ENCODE results near the gene SLC1A5.

DNA sequence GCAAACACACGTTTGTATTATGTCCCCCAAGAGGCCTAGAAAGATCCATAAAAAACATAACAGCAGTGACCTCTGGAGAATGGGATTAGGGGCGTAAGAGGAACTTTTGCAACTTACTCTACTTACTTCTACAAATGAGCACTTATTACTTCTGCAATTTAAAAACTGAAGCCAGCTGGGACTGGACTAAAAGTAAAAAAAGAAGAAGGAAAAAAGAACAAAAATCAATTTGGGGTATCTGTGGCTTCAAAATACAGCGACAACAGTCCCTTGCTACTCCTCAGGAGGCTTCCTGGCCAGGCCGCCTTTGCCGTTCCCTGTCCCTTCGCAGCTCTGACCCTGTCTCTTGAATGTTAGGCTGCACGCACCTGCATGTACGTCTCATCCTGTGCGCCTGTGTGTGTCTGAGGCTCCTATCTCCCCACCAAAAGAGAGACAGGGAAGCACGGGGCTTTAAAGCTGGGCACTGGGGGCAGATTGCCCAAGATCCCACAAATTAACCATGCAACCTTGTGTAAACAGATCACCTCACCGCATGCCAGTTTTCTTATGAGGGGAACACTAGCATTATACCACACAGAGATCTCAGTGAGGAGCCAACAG is 54.6 kb downstream of the SLC1A5 start:
- TF ChIP-seq, protein P1, sequence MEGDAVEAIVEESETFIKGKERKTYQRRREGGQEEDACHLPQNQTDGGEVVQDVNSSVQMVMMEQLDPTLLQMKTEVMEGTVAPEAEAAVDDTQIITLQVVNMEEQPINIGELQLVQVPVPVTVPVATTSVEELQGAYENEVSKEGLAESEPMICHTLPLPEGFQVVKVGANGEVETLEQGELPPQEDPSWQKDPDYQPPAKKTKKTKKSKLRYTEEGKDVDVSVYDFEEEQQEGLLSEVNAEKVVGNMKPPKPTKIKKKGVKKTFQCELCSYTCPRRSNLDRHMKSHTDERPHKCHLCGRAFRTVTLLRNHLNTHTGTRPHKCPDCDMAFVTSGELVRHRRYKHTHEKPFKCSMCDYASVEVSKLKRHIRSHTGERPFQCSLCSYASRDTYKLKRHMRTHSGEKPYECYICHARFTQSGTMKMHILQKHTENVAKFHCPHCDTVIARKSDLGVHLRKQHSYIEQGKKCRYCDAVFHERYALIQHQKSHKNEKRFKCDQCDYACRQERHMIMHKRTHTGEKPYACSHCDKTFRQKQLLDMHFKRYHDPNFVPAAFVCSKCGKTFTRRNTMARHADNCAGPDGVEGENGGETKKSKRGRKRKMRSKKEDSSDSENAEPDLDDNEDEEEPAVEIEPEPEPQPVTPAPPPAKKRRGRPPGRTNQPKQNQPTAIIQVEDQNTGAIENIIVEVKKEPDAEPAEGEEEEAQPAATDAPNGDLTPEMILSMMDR (IDR thresholded peaks at IDR 0.05), result no peak
- TF ChIP-seq POLR2AphosphoS5 (IDR thresholded peaks at IDR 0.05) (no peak), POLR2A (IDR thresholded peaks at IDR 0.05; ENCODE audit: low read depth) (no peak), EP300 (IDR thresholded peaks at IDR 0.05) (no peak)
